Natural killer cell treated with Interleukin-12 subunit alpha and Interleukin-12 subunit beta and Interleukin-15 and Interleukin-18, amount 100 ng/mL, for 72 hours (primary cell): Measurements from ENCODE around the gene TRIO. TPM values are rescaled to one million over a fixed set of nuclear protein-coding genes. Genes with fewer than 3 reads are reported as not detected.

ENCODE experiments used
- ATAC-seq, 2 donors: fragments of 150-1000 bp; cut with Tn5 transposase in 1 of 2; sonication (Bioruptor Pico), chemical (Tn5 transposase) in 1 of 2; 2 replicates each; pipeline ENCODE4 v1.10.0; 2021
- DNase-seq: peaks from one replicate; pipeline ENCODE4 v3.0.0; 2022; ENCODE audit warnings: low spot score
- H3K27ac Mint-ChIP-seq, 2 donors: 1 replicate in 1 of 2; 2 replicates in 1 of 2; pipeline ENCODE4 v1.8.0; 2022; ENCODE audit warnings: mixed read lengths in 2 of 2, mild to moderate bottlenecking in 1 of 2, moderate library complexity in 1 of 2
- H3K27me3 Mint-ChIP-seq, 2 donors: 1 replicate in 1 of 2; 2 replicates in 1 of 2; pipeline ENCODE4 v1.8.0; 2022; ENCODE audit warnings: mixed read lengths in 2 of 2
- H3K36me3 Mint-ChIP-seq: one replicate; pipeline ENCODE4 v1.8.0; 2022; ENCODE audit warnings: mixed read lengths
- H3K4me1 Mint-ChIP-seq, 2 donors: 1 replicate in 1 of 2; 2 replicates in 1 of 2; pipeline ENCODE4 v1.8.0; 2022; ENCODE audit warnings: low read depth in 2 of 2, mixed read lengths in 2 of 2, mild to moderate bottlenecking in 1 of 2
- H3K4me3 Mint-ChIP-seq: one replicate; pipeline ENCODE4 v1.8.0; 2022; ENCODE audit warnings: mixed read lengths
- H3K9me3 Mint-ChIP-seq: 2 replicates; pipeline ENCODE4 v1.8.0; 2022; ENCODE audit warnings: mixed read lengths
- total RNA-seq, 2 donors: library from RNA; stranded (reverse); gene quantifications; one replicate each; pipeline ENCODE4 v1.2.3, GENCODE V29; 2022

Gene TRIO
- total RNA-seq, 2 donors from 2014 or later = 40.1 to 70.3 TPM

DNA sequence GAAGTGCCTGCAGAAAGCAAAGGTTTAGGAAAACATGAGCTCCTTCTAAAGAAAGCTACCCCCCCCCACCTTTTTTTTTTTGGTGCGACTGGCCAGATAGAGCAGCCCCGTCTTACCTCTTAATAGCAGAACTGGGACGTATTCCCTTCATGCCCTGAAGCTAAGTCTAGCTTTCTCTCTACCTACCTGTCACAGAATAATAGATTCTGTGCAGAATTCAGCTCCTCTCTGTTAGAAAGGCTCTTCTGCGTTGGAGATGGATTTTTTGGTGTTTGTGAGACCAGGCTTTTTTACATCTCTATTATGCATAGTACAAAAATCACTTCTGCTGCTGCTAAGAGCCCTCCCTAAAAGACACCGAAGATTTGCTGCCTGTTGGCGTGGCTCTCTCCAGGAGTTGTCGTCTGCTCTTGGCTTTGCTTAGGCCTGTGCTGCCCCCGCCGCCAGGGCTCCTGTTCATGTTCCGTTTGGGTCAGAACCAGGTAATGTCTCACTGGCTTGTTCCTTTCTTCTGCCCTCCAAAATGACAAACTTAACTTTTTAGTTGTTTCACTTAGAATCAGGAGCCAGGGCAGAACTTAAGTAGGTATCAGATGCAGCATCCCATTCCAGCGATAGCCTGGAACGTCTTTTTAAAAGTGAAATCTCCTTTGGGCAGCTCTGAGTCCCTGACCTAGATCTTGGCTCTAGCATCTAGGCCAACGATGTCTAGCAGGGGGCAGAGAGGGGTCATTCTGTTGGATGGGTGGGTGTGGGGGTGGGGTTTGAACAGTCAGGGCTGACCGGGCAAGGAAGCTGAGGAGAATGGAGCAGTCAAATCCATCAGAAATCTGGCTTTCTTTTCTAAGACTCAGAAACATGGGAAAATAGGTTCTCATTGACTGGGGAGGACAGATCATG, 2.5 kb downstream of the TRIO start:
- no peaks in the 10 kb centered on the region for H3K36me3 Mint-ChIP-seq
- peaks cover 8% of the 10 kb centered on the region in 2 donors for H3K27me3 Mint-ChIP-seq
- DNase-seq (no peak), ATAC-seq (no peak)
- H3K4me3 Mint-ChIP-seq = peak overlapping the region; percentile 88
- peaks cover 20 to 30% of the 10 kb centered on the region in 2 donors for H3K4me1 Mint-ChIP-seq
- H3K9me3 Mint-ChIP-seq = no peaks in the 10 kb centered on the region
- peak overlapping the region; percentile 13 to 43 for H3K27ac Mint-ChIP-seq

DNA sequence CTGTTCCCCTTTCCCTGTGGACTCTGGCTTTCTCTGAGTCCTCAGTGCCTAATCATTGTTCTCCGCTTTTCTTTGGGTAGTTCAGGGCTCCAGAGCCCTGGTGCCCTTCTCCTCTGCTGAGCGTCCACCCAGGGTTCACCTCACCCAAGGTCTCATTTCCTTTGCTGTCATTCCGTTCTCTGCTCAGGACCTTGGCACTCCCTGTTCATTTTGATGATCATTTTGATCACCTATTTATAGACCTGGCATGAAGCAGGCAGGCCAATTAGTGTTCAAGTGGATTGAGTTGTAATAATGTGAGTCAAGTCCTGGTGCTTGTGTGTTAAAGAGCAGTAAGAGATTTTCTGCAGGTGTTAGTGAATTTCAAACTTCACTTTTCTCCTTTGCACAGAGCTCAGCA, 3.6 kb downstream of the TRIO start:
- H3K4me3 Mint-ChIP-seq = no peak overlapping the region
- ATAC-seq (no peak), DNase-seq (no peak)
- H3K27me3 Mint-ChIP-seq = peaks cover 8% of the 10 kb centered on the region in 2 donors
- no peaks in the 10 kb centered on the region for H3K9me3 Mint-ChIP-seq
- peaks cover 20 to 30% of the 10 kb centered on the region in 2 donors for H3K4me1 Mint-ChIP-seq
- H3K36me3 Mint-ChIP-seq = no peaks in the 10 kb centered on the region
- no peak overlapping the region for H3K27ac Mint-ChIP-seq

DNA sequence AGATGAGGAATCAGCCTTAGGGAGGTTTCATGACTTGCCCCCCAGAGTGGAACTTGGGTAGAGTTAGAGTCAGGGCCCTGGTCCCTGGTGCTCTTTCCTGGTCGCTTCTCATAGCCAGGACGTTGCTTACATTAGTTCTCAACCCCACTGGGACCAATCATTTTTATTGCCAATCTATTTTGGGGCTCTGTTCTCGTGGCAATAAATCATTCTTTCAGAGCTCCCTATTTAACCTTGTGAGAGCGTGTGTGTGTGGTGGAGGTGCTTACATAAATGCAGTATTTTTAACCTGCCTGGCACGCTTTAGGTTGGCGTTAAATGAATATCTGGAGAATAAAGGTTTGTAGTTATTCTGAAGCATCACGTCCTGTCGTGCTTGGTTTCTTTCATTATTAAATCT, 4.1 kb downstream of the TRIO start:
- DNase-seq = no peak
- H3K9me3 Mint-ChIP-seq = no peaks in the 10 kb centered on the region
- no peak overlapping the region for H3K4me3 Mint-ChIP-seq
- H3K4me1 Mint-ChIP-seq = peaks cover 20 to 30% of the 10 kb centered on the region in 2 donors
- H3K36me3 Mint-ChIP-seq = no peaks in the 10 kb centered on the region
- no peak for ATAC-seq
- peaks cover 8% of the 10 kb centered on the region in 2 donors for H3K27me3 Mint-ChIP-seq
- no peak overlapping the region for H3K27ac Mint-ChIP-seq

DNA sequence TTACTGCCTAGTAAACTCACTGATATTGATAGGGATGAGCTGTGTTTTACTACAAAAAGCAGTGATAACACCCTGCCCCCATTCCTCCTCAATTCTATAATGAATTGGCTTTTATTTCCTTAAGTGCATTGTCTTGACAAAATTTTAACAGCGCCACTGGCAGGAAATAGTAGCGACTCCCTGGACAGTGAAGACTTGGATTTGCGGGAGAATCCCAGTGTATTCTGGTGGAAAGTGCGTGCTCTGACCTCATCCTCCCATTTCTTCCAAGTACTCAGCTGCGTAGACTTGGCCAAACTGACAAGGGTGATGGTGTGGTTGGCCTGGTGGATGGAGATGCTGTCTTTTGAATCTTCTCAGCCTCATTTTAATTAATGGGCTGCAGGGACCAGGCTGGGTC, 5.3 kb downstream of the TRIO start:
- DNase-seq = no peak
- no peak overlapping the region for H3K4me3 Mint-ChIP-seq
- H3K9me3 Mint-ChIP-seq = no peaks in the 10 kb centered on the region
- ATAC-seq = no peak
- H3K27ac Mint-ChIP-seq = no peak overlapping the region
- H3K27me3 Mint-ChIP-seq = peaks cover 5 to 8% of the 10 kb centered on the region in 2 donors
- H3K36me3 Mint-ChIP-seq = no peaks in the 10 kb centered on the region
- peaks cover 16 to 35% of the 10 kb centered on the region in 2 donors for H3K4me1 Mint-ChIP-seq

DNA sequence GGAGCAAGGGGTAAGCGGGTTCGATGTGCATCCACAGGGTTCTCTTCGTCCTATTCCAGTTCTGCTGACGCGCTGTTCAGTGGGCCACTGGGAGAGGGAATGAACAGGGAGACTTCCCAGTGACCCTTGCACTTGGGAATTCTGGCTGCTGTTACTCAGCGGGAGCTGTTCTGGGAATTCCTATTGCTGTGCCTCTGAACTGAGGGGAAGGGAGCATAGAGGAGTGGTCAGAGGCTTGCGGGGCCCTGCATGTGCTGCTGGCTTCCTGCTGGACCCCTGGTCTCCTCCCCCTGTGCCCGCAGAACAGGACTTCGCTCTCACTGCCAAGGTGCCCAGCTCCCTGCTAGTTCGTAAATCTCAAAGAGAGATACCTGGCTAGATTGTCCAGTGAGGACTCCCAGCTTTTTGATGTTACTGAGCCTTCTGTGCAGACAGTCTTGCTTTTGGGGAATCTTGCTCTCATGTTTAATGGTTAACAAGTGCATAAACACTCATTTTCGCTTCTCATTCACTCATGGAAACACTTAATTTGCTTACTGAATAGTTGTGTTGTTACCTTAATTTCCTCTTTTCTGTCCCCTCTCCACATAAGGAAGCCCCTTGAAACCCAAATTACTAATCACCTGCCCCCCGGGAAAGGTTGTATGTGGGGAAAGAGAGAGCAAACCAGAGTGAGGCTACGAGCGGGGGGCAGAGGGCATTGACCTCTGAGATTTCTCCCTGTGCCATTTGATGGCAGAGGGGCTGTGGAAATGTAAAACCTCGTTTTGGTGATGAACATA, 5.9 kb downstream of the TRIO start:
- no peak for DNase-seq
- H3K9me3 Mint-ChIP-seq = no peaks in the 10 kb centered on the region
- H3K27me3 Mint-ChIP-seq = peaks cover 5 to 8% of the 10 kb centered on the region in 2 donors

DNA sequence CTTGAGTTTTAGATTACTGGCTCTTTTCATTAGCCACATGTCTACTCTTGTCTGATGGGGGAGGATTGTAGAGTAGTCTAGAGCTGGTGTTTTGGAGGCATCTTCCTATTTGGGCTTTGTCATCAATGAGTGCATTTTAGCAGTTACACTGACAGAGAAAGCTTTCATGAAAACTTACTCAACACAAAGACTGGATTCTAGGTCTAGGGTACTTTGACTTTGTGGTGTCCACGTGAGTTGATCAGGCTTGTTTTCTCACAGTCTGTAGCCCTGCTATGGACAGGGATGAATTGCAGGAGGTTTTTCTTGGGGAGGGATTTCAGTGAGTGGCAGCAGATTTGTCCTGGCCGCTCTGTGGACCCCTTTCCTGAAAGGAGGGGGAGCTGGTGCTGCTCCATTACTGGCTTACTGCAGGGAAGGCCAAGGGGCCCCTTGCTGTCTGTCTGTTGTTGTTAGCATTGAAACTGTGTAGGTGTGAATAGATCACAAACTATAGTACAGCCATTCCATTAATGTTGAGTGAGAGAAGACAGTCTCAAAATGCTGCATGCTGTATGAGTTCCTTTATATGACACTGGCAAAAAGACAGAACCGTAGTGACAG, 6.6 kb downstream of the TRIO start:
- Mint-ChIP-seq H3K9me3 (no peaks in the 10 kb centered on the region), H3K27ac (no peak overlapping the region), H3K4me1 (peaks cover 23 to 43% of the 10 kb centered on the region in 2 donors), H3K4me3 (no peak overlapping the region), H3K36me3 (no peaks in the 10 kb centered on the region), H3K27me3 (peaks cover 5 to 8% of the 10 kb centered on the region in 2 donors)
- DNase-seq = no peak
- ATAC-seq = no peak

More for the DNA sequence above, 5.9 kb downstream of the TRIO start:
- H3K4me1 Mint-ChIP-seq = peaks cover 19 to 41% of the 10 kb centered on the region in 2 donors
- no peaks in the 10 kb centered on the region for H3K36me3 Mint-ChIP-seq
- H3K4me3 Mint-ChIP-seq = no peak overlapping the region
- H3K27ac Mint-ChIP-seq = no peak overlapping the region
- ATAC-seq = no peak

DNA sequence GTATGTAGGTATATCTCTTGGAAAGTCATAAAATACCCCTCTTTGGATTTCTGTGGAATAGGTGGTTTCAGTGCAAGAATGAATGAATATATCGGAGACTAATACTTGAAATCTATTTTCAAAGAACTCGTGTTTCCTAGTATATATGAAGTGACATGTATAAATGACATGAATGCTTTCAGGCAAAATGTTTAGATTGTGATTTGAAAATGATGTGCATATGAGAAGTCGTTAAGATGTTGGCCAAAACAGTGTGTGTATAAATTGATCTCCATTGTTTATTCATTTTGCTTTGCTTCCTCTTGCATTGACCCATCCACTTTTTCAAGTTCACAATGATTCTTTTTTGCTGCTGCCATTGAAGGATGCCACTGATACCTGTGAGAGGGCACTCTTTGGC, 8.3 kb downstream of the TRIO start:
- Mint-ChIP-seq H3K27me3 (peaks cover 5 to 8% of the 10 kb centered on the region in 2 donors), H3K27ac (no peak overlapping the region), H3K4me1 (peaks cover 17 to 32% of the 10 kb centered on the region in 2 donors), H3K36me3 (no peaks in the 10 kb centered on the region), H3K4me3 (no peak overlapping the region), H3K9me3 (no peaks in the 10 kb centered on the region)
- no peak for ATAC-seq
- DNase-seq = no peak

DNA sequence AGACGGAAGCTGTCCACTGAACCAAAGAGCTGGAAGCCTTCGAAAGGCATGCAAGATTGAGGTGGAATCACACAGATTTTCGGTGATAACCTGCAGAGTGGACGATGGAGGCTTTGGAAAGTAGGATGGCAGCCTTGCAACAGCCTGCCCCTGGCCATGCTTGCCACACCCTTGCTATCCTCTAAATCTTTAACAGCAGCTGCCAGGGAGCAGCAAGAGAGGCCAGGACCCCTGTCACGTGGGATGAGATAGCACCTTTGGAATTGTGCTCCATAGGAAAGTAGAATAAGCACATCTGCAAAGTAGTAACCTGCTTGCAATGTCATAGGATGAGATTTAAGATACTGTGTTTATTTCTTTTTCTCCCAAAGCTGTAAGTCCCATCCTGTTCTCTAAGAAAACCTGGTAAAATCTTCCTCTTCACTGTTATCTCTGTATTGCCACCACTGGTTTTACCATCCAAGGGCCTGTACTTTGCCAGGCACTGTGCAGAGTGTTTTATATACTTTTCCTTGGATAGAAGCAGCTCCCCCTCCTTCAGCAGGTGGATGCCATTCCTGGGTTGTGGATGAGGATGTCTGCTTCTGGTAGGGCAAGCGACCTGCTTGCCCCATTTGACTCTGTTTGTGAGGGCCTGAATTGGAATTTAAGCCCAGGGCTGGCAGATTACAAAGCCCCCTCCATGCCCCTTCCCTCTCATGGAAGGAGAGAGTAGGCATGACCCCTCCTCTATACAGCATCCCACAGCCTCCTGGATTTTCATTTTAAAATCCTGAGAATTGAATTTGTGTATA, 10.1 kb downstream of the TRIO start:
- Mint-ChIP-seq H3K4me1 (peaks cover 17 to 32% of the 10 kb centered on the region in 2 donors), H3K4me3 (no peak overlapping the region), H3K27ac (peak overlapping the region in 1 of 2 donors; percentile 55), H3K9me3 (no peaks in the 10 kb centered on the region), H3K27me3 (peaks cover 5 to 8% of the 10 kb centered on the region in 2 donors), H3K36me3 (no peaks in the 10 kb centered on the region)
- ATAC-seq = no peak
- DNase-seq = no peak

DNA sequence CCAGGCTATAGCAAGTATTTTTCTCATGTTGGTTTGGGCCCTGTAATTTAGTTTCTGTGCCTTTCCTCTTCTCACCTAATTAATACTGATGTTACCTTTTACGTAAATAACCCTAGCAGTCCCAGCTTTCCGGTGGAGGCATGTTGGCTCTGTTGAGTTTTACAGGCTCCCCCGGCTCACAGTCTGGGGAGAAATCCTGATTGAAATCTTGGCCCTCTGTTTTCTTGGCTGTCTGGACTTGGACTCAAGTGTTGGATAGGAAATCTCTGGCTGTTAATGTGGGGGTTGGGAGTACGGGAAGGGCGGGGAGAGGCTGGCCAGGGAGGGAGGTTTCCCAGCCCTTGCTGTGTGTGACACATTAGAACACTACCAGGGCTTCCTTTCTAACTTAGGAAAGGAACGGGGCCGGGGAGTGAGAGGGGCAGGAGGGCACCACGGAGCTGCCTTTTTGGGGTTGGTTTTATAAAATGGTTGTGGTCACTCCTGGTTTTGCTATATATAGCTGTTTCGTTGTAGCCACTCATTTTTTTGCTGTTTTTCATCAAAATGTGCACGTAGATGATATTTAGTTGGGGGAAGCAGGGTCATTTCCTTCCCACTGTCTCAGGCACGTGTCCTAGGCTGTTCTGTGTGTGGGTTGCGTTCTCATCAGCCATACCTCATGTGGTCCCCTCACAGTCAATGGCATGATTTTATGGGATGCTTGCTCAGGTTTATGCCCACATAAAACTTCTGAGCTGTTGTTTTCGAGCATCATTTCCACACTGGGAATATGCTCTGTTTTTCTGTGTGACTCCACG, 11.0 kb downstream of the TRIO start:
- Mint-ChIP-seq H3K9me3 (no peaks in the 10 kb centered on the region), H3K36me3 (no peaks in the 10 kb centered on the region), H3K4me1 (peaks cover 17 to 28% of the 10 kb centered on the region in 2 donors), H3K27ac (peak overlapping the region in 1 of 2 donors; percentile 55), H3K4me3 (peak overlapping the region; percentile 21), H3K27me3 (peaks cover 3 to 6% of the 10 kb centered on the region in 2 donors)
- no peak for DNase-seq
- no peak for ATAC-seq

DNA sequence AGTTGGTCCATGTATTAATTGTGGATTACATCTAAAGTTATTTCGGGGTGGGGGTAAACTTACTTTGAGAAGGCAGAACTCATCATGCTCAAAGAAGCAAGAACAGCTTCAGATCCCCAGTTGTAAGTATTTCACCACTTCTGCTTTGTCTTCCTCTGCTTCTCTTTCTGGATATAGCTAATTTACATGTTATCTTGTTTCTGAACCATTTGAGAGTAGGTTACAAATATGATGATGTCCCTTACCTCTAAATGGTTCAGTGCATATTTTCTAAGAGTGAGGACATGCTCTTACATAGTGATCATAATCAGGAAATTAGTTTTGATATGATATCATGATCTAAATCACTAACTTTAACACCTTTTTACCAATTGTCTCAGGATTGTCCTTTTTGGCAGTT, 11.9 kb downstream of the TRIO start:
- peaks cover 8 to 18% of the 10 kb centered on the region in 2 donors for H3K4me1 Mint-ChIP-seq
- no peak for DNase-seq
- ATAC-seq = no peak
- H3K27me3 Mint-ChIP-seq = no peaks in the 10 kb centered on the region
- no peaks in the 10 kb centered on the region for H3K36me3 Mint-ChIP-seq
- no peak overlapping the region for H3K4me3 Mint-ChIP-seq
- no peak overlapping the region for H3K27ac Mint-ChIP-seq
- H3K9me3 Mint-ChIP-seq = no peaks in the 10 kb centered on the region

DNA sequence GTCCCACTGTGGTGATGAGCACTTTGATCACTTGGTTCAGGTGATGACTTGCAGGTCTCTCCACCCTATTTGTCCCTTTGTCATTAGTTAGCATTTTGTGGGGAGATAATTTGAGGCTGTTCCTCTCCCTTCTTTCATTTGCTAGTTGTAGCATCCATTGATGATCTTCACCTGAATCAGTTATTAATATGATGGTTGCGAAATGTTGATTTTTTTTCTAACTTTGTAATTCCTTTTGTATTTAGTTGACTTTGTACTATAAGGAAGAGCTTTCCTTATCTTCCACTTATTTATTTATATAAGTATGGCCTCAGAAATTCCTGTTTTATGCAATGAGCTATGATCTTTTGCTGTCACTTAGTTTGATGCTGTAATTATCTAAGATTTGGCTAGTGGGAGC, 12.6 kb downstream of the TRIO start:
- H3K27ac Mint-ChIP-seq = no peak overlapping the region
- ATAC-seq = no peak
- H3K4me3 Mint-ChIP-seq = no peak overlapping the region
- no peaks in the 10 kb centered on the region for H3K27me3 Mint-ChIP-seq
- DNase-seq = no peak
- peaks cover 7 to 16% of the 10 kb centered on the region in 2 donors for H3K4me1 Mint-ChIP-seq
- H3K36me3 Mint-ChIP-seq = no peaks in the 10 kb centered on the region
- H3K9me3 Mint-ChIP-seq = no peaks in the 10 kb centered on the region

DNA sequence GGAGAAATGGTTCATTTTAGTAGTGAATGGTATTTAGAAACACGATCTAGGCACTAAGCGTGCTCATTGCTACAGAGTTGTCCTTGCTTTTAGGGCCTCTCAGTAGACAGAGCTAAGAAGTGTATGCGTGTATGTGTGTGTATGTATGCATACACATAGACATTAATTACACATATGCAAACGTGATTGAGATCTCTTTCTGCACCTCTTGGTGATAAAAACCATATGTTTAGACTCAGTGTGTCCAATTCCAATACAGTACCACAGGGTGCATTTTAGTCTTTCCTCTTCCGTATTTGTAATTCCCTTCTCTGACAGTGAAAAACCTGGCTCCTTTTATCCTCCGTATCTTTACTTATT, 13.1 kb downstream of the TRIO start:
- Mint-ChIP-seq H3K36me3 (no peaks in the 10 kb centered on the region), H3K4me1 (peaks cover 9 to 16% of the 10 kb centered on the region in 2 donors), H3K9me3 (no peaks in the 10 kb centered on the region), H3K27ac (no peak overlapping the region), H3K4me3 (no peak overlapping the region), H3K27me3 (no peaks in the 10 kb centered on the region)
- DNase-seq (no peak), ATAC-seq (no peak)
